HG03064 (cell line): ENCODE results near the gene GPR37L1.
A peak's percentile ranks its signal among the peaks of the same experiment; 100 is the strongest.
"Not testable (repeated sequence)": the region's sequence is repeated elsewhere in the genome, so short reads cannot be mapped to it uniquely, and the experiment has no call there.

ENCODE experiments used
- ATAC-seq: cut with Tn5 transposase; IDR thresholded peaks from one replicate; pipeline ENCODE4 v1.9.1; 2021; ENCODE audit warnings: low read depth; ENCODE audit not compliant: unreplicated experiment

Gene GPR37L1

GRCh38 chr1:202131956-202132821 lies 9.5 kb downstream of the GPR37L1 start:
- ATAC-seq: no peak

- ATAC-seq: no peak
Observed at GRCh38 chr1:202133001-202133400, 10.3 kb downstream of the GPR37L1 start.

- ATAC-seq: no peak
Observed at GRCh38 chr1:202133496-202133895, 10.8 kb downstream of the GPR37L1 start.

GRCh38 chr1:202133989-202134388 lies 11.3 kb downstream of the GPR37L1 start:
- no peak for ATAC-seq

GRCh38 chr1:202134645-202135172 lies 12.0 kb downstream of the GPR37L1 start:
- ATAC-seq: no peak

- ATAC-seq: no peak
Observed at GRCh38 chr1:202135221-202135721, 12.6 kb downstream of the GPR37L1 start.

GRCh38 chr1:202140833-202141232 lies 18.1 kb downstream of the GPR37L1 start:
- ATAC-seq: no peak

- not testable (repeated sequence) for ATAC-seq
Observed at GRCh38 chr1:202141468-202141867, 18.8 kb downstream of the GPR37L1 start.

- ATAC-seq: no peak
Observed at GRCh38 chr1:202143011-202143767, 20.5 kb downstream of the GPR37L1 start.

GRCh38 chr1:202143768-202144401 lies 21.2 kb downstream of the GPR37L1 start:
- peak; percentile 42 for ATAC-seq

GRCh38 chr1:202144402-202145067 lies 21.8 kb downstream of the GPR37L1 start, which contains the start of gene ARL8A:
Gene ARL8A, minus strand, starts transcription at chr1:202144737. Its CDS starts 165 bp downstream, at chr1:202144572.
- peak; percentile 54 for ATAC-seq

- ATAC-seq: no peak
Observed at GRCh38 chr1:202145068-202145743, 22.5 kb downstream of the GPR37L1 start.

GRCh38 chr1:202145744-202146140 lies 23.0 kb downstream of the GPR37L1 start:
- ATAC-seq: not testable (repeated sequence)

- ATAC-seq: no peak
Observed at GRCh38 chr1:202146279-202146678, 23.6 kb downstream of the GPR37L1 start.

GRCh38 chr1:202146993-202147392 lies 24.3 kb downstream of the GPR37L1 start:
- no peak for ATAC-seq

GRCh38 chr1:202148391-202148790 lies 25.7 kb downstream of the GPR37L1 start:
- no peak for ATAC-seq

- ATAC-seq: no peak
Observed at GRCh38 chr1:202149566-202149965, 26.8 kb downstream of the GPR37L1 start.

GRCh38 chr1:202150187-202150586 lies 27.5 kb downstream of the GPR37L1 start:
- ATAC-seq: no peak

- ATAC-seq: no peak
Observed at GRCh38 chr1:202150602-202151001, 27.9 kb downstream of the GPR37L1 start.
